ENCODE measurements around the gene GASK1A. TPM values are rescaled to one million over a fixed set of nuclear protein-coding genes. Genes with fewer than 3 reads are reported as not detected.

Gene GASK1A
- total RNA-seq, 1 donor from 2014 or later, result 5.9 TPM

DNA sequence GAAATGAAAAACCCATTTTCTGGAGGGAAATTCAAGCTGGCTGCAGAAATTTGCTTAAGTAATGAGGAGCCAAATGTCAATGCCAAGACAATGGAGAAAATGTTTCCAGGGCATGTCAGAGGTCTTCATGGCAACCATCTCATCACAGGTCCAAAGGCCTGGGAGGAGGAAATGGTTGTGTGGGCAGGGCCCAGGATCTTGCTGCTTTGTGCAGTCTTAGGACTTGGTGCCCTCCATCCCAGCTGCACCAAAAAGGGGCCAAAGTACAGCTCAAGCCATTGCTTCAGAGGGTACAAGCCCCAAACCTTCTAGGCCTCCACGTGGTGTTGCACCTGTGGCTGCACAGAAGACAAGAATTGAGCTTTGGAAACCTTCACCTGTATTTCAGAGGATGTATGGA is 67.5 kb downstream of the GASK1A start:
- no peak for ATAC-seq
- Histone ChIP-seq H3K9me3 (peaks cover 41% of the 10 kb centered on the region), H3K4me3 (no peak overlapping the region), H3K4me1 (no peaks in the 10 kb centered on the region), H3K36me3 (no peaks in the 10 kb centered on the region), H3K27me3 (ENCODE audit: low read depth) (no peaks in the 10 kb centered on the region), H3K27ac (no peak overlapping the region)
- no peak for DNase-seq
- no peak for TF ChIP-seq CTCF (IDR thresholded peaks at IDR 0.05)
- intact Hi-C loops (cut with DNase I), result no loop called here

DNA sequence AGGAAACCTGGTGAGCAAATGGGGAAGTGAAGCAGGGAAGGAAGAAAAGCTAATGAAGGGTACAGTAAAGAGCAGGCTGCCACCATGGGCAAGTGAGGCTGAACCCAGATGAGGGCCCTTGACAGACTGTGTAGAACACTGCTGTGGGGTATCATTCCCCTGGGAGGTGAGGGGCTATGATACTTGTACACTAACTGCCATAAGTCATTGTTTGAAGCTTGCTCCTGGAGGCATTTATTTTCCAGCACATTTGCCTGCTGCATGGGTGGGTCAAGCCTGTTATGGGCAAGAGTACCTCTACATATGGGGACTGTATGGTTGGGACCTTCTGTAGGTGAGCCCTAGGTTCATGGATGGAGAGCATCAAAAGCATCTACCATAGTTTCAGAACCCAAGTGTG is 69.4 kb downstream of the GASK1A start:
- Histone ChIP-seq H3K9me3 (peaks cover 42% of the 10 kb centered on the region), H3K4me1 (no peaks in the 10 kb centered on the region), H3K36me3 (no peaks in the 10 kb centered on the region), H3K4me3 (no peak overlapping the region), H3K27me3 (ENCODE audit: low read depth) (no peaks in the 10 kb centered on the region), H3K27ac (no peak overlapping the region)
- DNase-seq, result no peak
- intact Hi-C loops (cut with DNase I), result no loop called here
- TF ChIP-seq CTCF (IDR thresholded peaks at IDR 0.05), result no peak
- ATAC-seq, result no peak

GRCh38 chr3:43053291-43053690 is 74.2 kb downstream of the GASK1A start:
- Histone ChIP-seq H3K4me1 (no peaks in the 10 kb centered on the region), H3K4me3 (no peak overlapping the region), H3K36me3 (no peaks in the 10 kb centered on the region), H3K27ac (no peak overlapping the region), H3K27me3 (ENCODE audit: low read depth) (no peaks in the 10 kb centered on the region), H3K9me3 (peaks cover 26% of the 10 kb centered on the region)
- TF ChIP-seq CTCF (IDR thresholded peaks at IDR 0.05), result no peak
- ATAC-seq, result no peak
- intact Hi-C loops (cut with DNase I), result no loop called here
- DNase-seq, result no peak

DNA sequence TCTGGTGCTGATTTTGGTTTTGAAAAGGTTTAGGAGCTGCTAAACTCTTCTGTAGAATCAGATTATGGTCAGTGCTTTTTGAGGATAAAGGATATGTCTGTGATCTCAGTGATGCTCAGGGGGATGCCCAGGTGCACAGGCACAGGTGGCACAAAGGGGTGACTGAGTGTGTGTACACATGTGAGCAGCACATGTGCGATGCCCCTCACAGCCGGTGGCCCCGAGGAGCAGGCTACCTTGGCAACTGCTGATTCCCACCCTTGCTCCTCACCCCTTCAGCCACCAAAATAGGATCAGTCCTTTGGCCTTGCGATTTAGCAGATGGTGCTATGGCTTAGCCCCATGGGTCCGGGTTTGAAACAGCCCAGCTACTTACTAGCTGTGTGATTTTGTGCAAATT is 75.6 kb downstream of the GASK1A start:
- TF ChIP-seq CTCF (IDR thresholded peaks at IDR 0.05), result no peak
- intact Hi-C loops (cut with DNase I), result no loop called here
- ATAC-seq, result no peak
- DNase-seq, result no peak
- no peaks in the 10 kb centered on the region for H3K27me3 ChIP-seq (ENCODE audit: low read depth)
- no peak overlapping the region for H3K4me3 ChIP-seq
- H3K4me1 ChIP-seq, result no peaks in the 10 kb centered on the region
- H3K36me3 ChIP-seq, result no peaks in the 10 kb centered on the region
- H3K9me3 ChIP-seq, result peaks cover 20% of the 10 kb centered on the region
- no peak overlapping the region for H3K27ac ChIP-seq

GRCh38 chr3:43055393-43055792 is 76.3 kb downstream of the GASK1A start:
- no peaks in the 10 kb centered on the region for H3K4me1 ChIP-seq
- no peak overlapping the region for H3K4me3 ChIP-seq
- H3K36me3 ChIP-seq, result no peaks in the 10 kb centered on the region
- H3K27ac ChIP-seq, result no peak overlapping the region
- DNase-seq, result no peak
- TF ChIP-seq CTCF (IDR thresholded peaks at IDR 0.05), result no peak
- no peaks in the 10 kb centered on the region for H3K27me3 ChIP-seq (ENCODE audit: low read depth)
- no peak for ATAC-seq
- H3K9me3 ChIP-seq, result peaks cover 14% of the 10 kb centered on the region
- intact Hi-C loops (cut with DNase I), result no loop called here

Data from lower lobe of right lung (tissue), 2 donors.